ENCODE measurements around the gene XKR7.

The XKR7 gene

GRCh38 chr20:32036252-32036651 lies 68.3 kb downstream of the XKR7 start:
- Histone ChIP-seq H2BK15ac (ENCODE audit: low read depth, poor library complexity, severe bottlenecking) (no peak overlapping the region), H4K91ac (ENCODE audit: low read length) (no peak overlapping the region), H2AFZ (ENCODE audit: low read depth, low read length) (no peak overlapping the region), H3K36me3 (ENCODE audit: control insufficient read depth in 1 of 2, insufficient read depth in 2 of 2, low read depth in 1 of 2, low read length in 2 of 2) (no peaks in the 10 kb centered on the region), H3K9ac (ENCODE audit: low read length) (no peak overlapping the region), H3K27ac (ENCODE audit: low read length, poor library complexity, severe bottlenecking) (no peak overlapping the region), H3K18ac (ENCODE audit: low read depth in 1 of 2, low read length in 2 of 2) (no peak overlapping the region), H2BK120ac (ENCODE audit: low read depth, low read length) (no peak overlapping the region), H3K4me1 (ENCODE audit: control insufficient read depth, insufficient read depth, low read depth, low read length) (peaks cover under 1% of the 10 kb centered on the region), H3K23ac (ENCODE audit: low read length in 2 of 2) (no peak overlapping the region), H3K79me1 (replicated peaks; ENCODE audit: low read length, poor library complexity, severe bottlenecking) (no peaks in the 10 kb centered on the region), H3K4ac (ENCODE audit: low read depth in 1 of 2, low read length in 2 of 2) (no peak overlapping the region), H3K9me3 (ENCODE audit: control insufficient read depth, low read length) (peaks cover 4% of the 10 kb centered on the region), H2BK12ac (ENCODE audit: low read length in 2 of 2) (no peak overlapping the region), H3K14ac (ENCODE audit: low read length in 2 of 2) (no peak overlapping the region), H2AK5ac (ENCODE audit: low read length, severe bottlenecking) (no peak overlapping the region), H2BK5ac (ENCODE audit: low read depth, low read length, poor library complexity, severe bottlenecking) (no peak overlapping the region), H3K27me3 (ENCODE audit: control insufficient read depth in 1 of 2, insufficient read depth in 1 of 2, low read length in 2 of 2) (peaks cover 75 to 81% of the 10 kb centered on the region in 2 experiments), H4K8ac (ENCODE audit: low read length) (no peak overlapping the region), H3K4me2 (ENCODE audit: low read length, poor library complexity, severe bottlenecking) (no peak overlapping the region), H3K4me3 (ENCODE audit: insufficient read depth in 1 of 2, low read depth in 1 of 2, low read length in 2 of 2) (no peak overlapping the region)
- no peak for DNase-seq
- WGBS: 51% methylated on average over 3 of the region's 4 CpGs

GRCh38 chr20:32036716-32037485 lies 69.0 kb downstream of the XKR7 start:
- Histone ChIP-seq H3K14ac (ENCODE audit: low read length in 2 of 2) (no peak overlapping the region), H4K8ac (ENCODE audit: low read length) (no peak overlapping the region), H3K9ac (ENCODE audit: low read length) (no peak overlapping the region), H3K18ac (ENCODE audit: low read depth in 1 of 2, low read length in 2 of 2) (no peak overlapping the region), H3K4me3 (ENCODE audit: insufficient read depth in 1 of 2, low read depth in 1 of 2, low read length in 2 of 2) (no peak overlapping the region), H3K27ac (ENCODE audit: low read length, poor library complexity, severe bottlenecking) (no peak overlapping the region), H4K91ac (ENCODE audit: low read length) (no peak overlapping the region), H3K27me3 (ENCODE audit: control insufficient read depth in 1 of 2, insufficient read depth in 1 of 2, low read length in 2 of 2) (peaks cover 79 to 83% of the 10 kb centered on the region in 2 experiments), H2BK15ac (ENCODE audit: low read depth, poor library complexity, severe bottlenecking) (no peak overlapping the region), H2BK12ac (ENCODE audit: low read length in 2 of 2) (no peak overlapping the region), H2BK5ac (ENCODE audit: low read depth, low read length, poor library complexity, severe bottlenecking) (no peak overlapping the region), H3K9me3 (ENCODE audit: control insufficient read depth, low read length) (peaks cover 4% of the 10 kb centered on the region), H3K4me2 (ENCODE audit: low read length, poor library complexity, severe bottlenecking) (no peak overlapping the region), H2AK5ac (ENCODE audit: low read length, severe bottlenecking) (no peak overlapping the region), H3K79me1 (replicated peaks; ENCODE audit: low read length, poor library complexity, severe bottlenecking) (no peaks in the 10 kb centered on the region), H3K36me3 (ENCODE audit: control insufficient read depth in 1 of 2, insufficient read depth in 2 of 2, low read depth in 1 of 2, low read length in 2 of 2) (no peaks in the 10 kb centered on the region), H3K4ac (ENCODE audit: low read depth in 1 of 2, low read length in 2 of 2) (no peak overlapping the region), H3K4me1 (ENCODE audit: control insufficient read depth, insufficient read depth, low read depth, low read length) (no peaks in the 10 kb centered on the region), H3K23ac (ENCODE audit: low read length in 2 of 2) (no peak overlapping the region), H2BK120ac (ENCODE audit: low read depth, low read length) (no peak overlapping the region), H2AFZ (ENCODE audit: low read depth, low read length) (no peak overlapping the region)
- WGBS: 69% methylated on average over 10 of the region's 10 CpGs
- DNase-seq: peak; percentile 16

GRCh38 chr20:32037929-32038328 lies 70.0 kb downstream of the XKR7 start:
- Histone ChIP-seq H3K27ac (ENCODE audit: low read length, poor library complexity, severe bottlenecking) (no peak overlapping the region), H3K23ac (ENCODE audit: low read length in 2 of 2) (peak overlapping the region in 1 of 2 experiments; percentile 52), H3K4me2 (ENCODE audit: low read length, poor library complexity, severe bottlenecking) (no peak overlapping the region), H2AFZ (ENCODE audit: low read depth, low read length) (no peak overlapping the region), H4K91ac (ENCODE audit: low read length) (no peak overlapping the region), H3K9me3 (ENCODE audit: control insufficient read depth, low read length) (peaks cover 4% of the 10 kb centered on the region), H2BK5ac (ENCODE audit: low read depth, low read length, poor library complexity, severe bottlenecking) (no peak overlapping the region), H3K4me1 (ENCODE audit: control insufficient read depth, insufficient read depth, low read depth, low read length) (no peaks in the 10 kb centered on the region), H3K14ac (ENCODE audit: low read length in 2 of 2) (no peak overlapping the region), H2AK5ac (ENCODE audit: low read length, severe bottlenecking) (no peak overlapping the region), H2BK120ac (ENCODE audit: low read depth, low read length) (no peak overlapping the region), H2BK12ac (ENCODE audit: low read length in 2 of 2) (no peak overlapping the region), H3K18ac (ENCODE audit: low read depth in 1 of 2, low read length in 2 of 2) (no peak overlapping the region), H3K9ac (ENCODE audit: low read length) (no peak overlapping the region), H3K4me3 (ENCODE audit: insufficient read depth in 1 of 2, low read depth in 1 of 2, low read length in 2 of 2) (no peak overlapping the region), H4K8ac (ENCODE audit: low read length) (no peak overlapping the region), H3K36me3 (ENCODE audit: control insufficient read depth in 1 of 2, insufficient read depth in 2 of 2, low read depth in 1 of 2, low read length in 2 of 2) (no peaks in the 10 kb centered on the region), H3K4ac (ENCODE audit: low read depth in 1 of 2, low read length in 2 of 2) (no peak overlapping the region), H3K27me3 (ENCODE audit: control insufficient read depth in 1 of 2, insufficient read depth in 1 of 2, low read length in 2 of 2) (peaks cover 76 to 83% of the 10 kb centered on the region in 2 experiments), H2BK15ac (ENCODE audit: low read depth, poor library complexity, severe bottlenecking) (no peak overlapping the region), H3K79me1 (replicated peaks; ENCODE audit: low read length, poor library complexity, severe bottlenecking) (no peaks in the 10 kb centered on the region)
- 79% methylated on average over 4 of the region's 4 CpGs for WGBS
- peak; percentile 28 for DNase-seq

GRCh38 chr20:32040142-32040953 lies 72.4 kb downstream of the XKR7 start:
- H3K18ac ChIP-seq (ENCODE audit: low read depth in 1 of 2, low read length in 2 of 2): no peak overlapping the region

More at GRCh38 chr20:32040142-32040953, 72.4 kb downstream of the XKR7 start:
- Histone ChIP-seq H3K9me3 (ENCODE audit: control insufficient read depth, low read length) (peaks cover 4% of the 10 kb centered on the region), H3K4me2 (ENCODE audit: low read length, poor library complexity, severe bottlenecking) (no peak overlapping the region), H3K79me1 (replicated peaks; ENCODE audit: low read length, poor library complexity, severe bottlenecking) (no peaks in the 10 kb centered on the region), H2AK5ac (ENCODE audit: low read length, severe bottlenecking) (no peak overlapping the region), H3K27ac (ENCODE audit: low read length, poor library complexity, severe bottlenecking) (no peak overlapping the region), H4K8ac (ENCODE audit: low read length) (no peak overlapping the region), H2BK15ac (ENCODE audit: low read depth, poor library complexity, severe bottlenecking) (no peak overlapping the region), H3K14ac (ENCODE audit: low read length in 2 of 2) (no peak overlapping the region), H3K36me3 (ENCODE audit: control insufficient read depth in 1 of 2, insufficient read depth in 2 of 2, low read depth in 1 of 2, low read length in 2 of 2) (no peaks in the 10 kb centered on the region), H4K91ac (ENCODE audit: low read length) (no peak overlapping the region), H3K23ac (ENCODE audit: low read length in 2 of 2) (no peak overlapping the region), H3K4ac (ENCODE audit: low read depth in 1 of 2, low read length in 2 of 2) (no peak overlapping the region), H3K4me3 (ENCODE audit: insufficient read depth in 1 of 2, low read depth in 1 of 2, low read length in 2 of 2) (no peak overlapping the region), H2BK120ac (ENCODE audit: low read depth, low read length) (no peak overlapping the region), H2BK5ac (ENCODE audit: low read depth, low read length, poor library complexity, severe bottlenecking) (no peak overlapping the region), H3K27me3 (ENCODE audit: control insufficient read depth in 1 of 2, insufficient read depth in 1 of 2, low read length in 2 of 2) (peaks cover 59 to 76% of the 10 kb centered on the region in 2 experiments), H3K9ac (ENCODE audit: low read length) (no peak overlapping the region), H2BK12ac (ENCODE audit: low read length in 2 of 2) (no peak overlapping the region), H2AFZ (ENCODE audit: low read depth, low read length) (no peak overlapping the region), H3K4me1 (ENCODE audit: control insufficient read depth, insufficient read depth, low read depth, low read length) (no peaks in the 10 kb centered on the region)
- 71% methylated on average over 8 of the region's 10 CpGs for WGBS
- DNase-seq: no peak
